Measurements from ENCODE around the gene COL28A1. TPM values are rescaled to one million over a fixed set of nuclear protein-coding genes. Genes with fewer than 3 reads are reported as not detected.
"Not testable (repeated sequence)": the region's sequence is repeated elsewhere in the genome, so short reads cannot be mapped to it uniquely, and the experiment has no call there.

The COL28A1 gene
- total RNA-seq, 3 donors from 2014 or later (not counting 1 experiment from before 2014, with no cell fraction given), result 0.28 to 0.84 (median 0.45) TPM

- peaks cover 3 to 12% of the 10 kb centered on the region in 2 donors for H3K27me3 Mint-ChIP-seq (ENCODE audit: low read depth in 2 of 2)
- TF ChIP-seq CTCF (IDR thresholded peaks at IDR 0.05), result no peak
- Histone ChIP-seq H3K9me3 (ENCODE audit: control insufficient read depth, insufficient read depth, low read length) (no peaks in the 10 kb centered on the region), H3K27me3 (ENCODE audit: control insufficient read depth, insufficient read depth, low read length) (peaks cover 2% of the 10 kb centered on the region), H3K27ac (ENCODE audit: low read length) (no peak overlapping the region), H3K4me1 (ENCODE audit: control insufficient read depth, insufficient read depth, low read length) (no peaks in the 10 kb centered on the region), H3K4me3 (ENCODE audit: low read length) (no peak overlapping the region), H3K36me3 (ENCODE audit: control insufficient read depth, insufficient read depth, low read length) (no peaks in the 10 kb centered on the region)
- H3K27ac Mint-ChIP-seq, result no peak overlapping the region
- H3K4me1 Mint-ChIP-seq, result no peaks in the 10 kb centered on the region
- ATAC-seq (no peak), DNase-seq (no peak)
- H3K36me3 Mint-ChIP-seq, result no peaks in the 10 kb centered on the region
- intact Hi-C loops (cut with micrococcal nuclease), result no loop called here
- no peak overlapping the region for H3K4me3 Mint-ChIP-seq
- H3K9me3 Mint-ChIP-seq, result no peaks in the 10 kb centered on the region
- WGBS (ENCODE audit: insufficient coverage), result no CpG with 5 or more reads among the region's 1 CpG
These were observed 59.3 kb downstream of the COL28A1 start for GRCh38 chr7:7476381-7476780.

- no peak for TF ChIP-seq CTCF (IDR thresholded peaks at IDR 0.05)
- Histone ChIP-seq H3K27ac (ENCODE audit: low read length) (no peak overlapping the region), H3K36me3 (ENCODE audit: control insufficient read depth, insufficient read depth, low read length) (no peaks in the 10 kb centered on the region), H3K27me3 (ENCODE audit: control insufficient read depth, insufficient read depth, low read length) (peaks cover 2% of the 10 kb centered on the region), H3K4me3 (ENCODE audit: low read length) (no peak overlapping the region), H3K9me3 (ENCODE audit: control insufficient read depth, insufficient read depth, low read length) (no peaks in the 10 kb centered on the region), H3K4me1 (ENCODE audit: control insufficient read depth, insufficient read depth, low read length) (no peaks in the 10 kb centered on the region)
- no peaks in the 10 kb centered on the region for H3K36me3 Mint-ChIP-seq
- DNase-seq (no peak), ATAC-seq (no peak)
- peaks cover 0 to 12% of the 10 kb centered on the region in 2 donors for H3K27me3 Mint-ChIP-seq (ENCODE audit: low read depth in 2 of 2)
- H3K9me3 Mint-ChIP-seq, result no peaks in the 10 kb centered on the region
- intact Hi-C loops (cut with micrococcal nuclease), result no loop called here
- H3K4me3 Mint-ChIP-seq, result no peak overlapping the region
- WGBS (ENCODE audit: insufficient coverage), result no CpG with 5 or more reads among the region's 2 CpGs
- no peak overlapping the region for H3K27ac Mint-ChIP-seq
- no peaks in the 10 kb centered on the region for H3K4me1 Mint-ChIP-seq
These were observed 60.1 kb downstream of the COL28A1 start for GRCh38 chr7:7475601-7476000.

GRCh38 chr7:7474436-7474835 lies 61.2 kb downstream of the COL28A1 start:
- no peaks in the 10 kb centered on the region for H3K4me1 Mint-ChIP-seq
- no peaks in the 10 kb centered on the region for H3K36me3 Mint-ChIP-seq
- no peaks in the 10 kb centered on the region for H3K27me3 ChIP-seq (ENCODE audit: control insufficient read depth, insufficient read depth, low read length)
- intact Hi-C loops (cut with micrococcal nuclease), result no loop called here
- no peak for ATAC-seq
- H3K9me3 ChIP-seq (ENCODE audit: control insufficient read depth, insufficient read depth, low read length), result no peaks in the 10 kb centered on the region
- DNase-seq, result no peak
- no peak overlapping the region for H3K27ac ChIP-seq (ENCODE audit: low read length)
- H3K4me3 ChIP-seq (ENCODE audit: low read length), result no peak overlapping the region
- no peaks in the 10 kb centered on the region for H3K4me1 ChIP-seq (ENCODE audit: control insufficient read depth, insufficient read depth, low read length)
- no peaks in the 10 kb centered on the region for H3K9me3 Mint-ChIP-seq
- no peaks in the 10 kb centered on the region for H3K36me3 ChIP-seq (ENCODE audit: control insufficient read depth, insufficient read depth, low read length)
- peaks cover 0 to 4% of the 10 kb centered on the region in 2 donors for H3K27me3 Mint-ChIP-seq (ENCODE audit: low read depth in 2 of 2)
- H3K4me3 Mint-ChIP-seq, result no peak overlapping the region
- TF ChIP-seq CTCF (IDR thresholded peaks at IDR 0.05), result no peak
- H3K27ac Mint-ChIP-seq, result no peak overlapping the region

DNA sequence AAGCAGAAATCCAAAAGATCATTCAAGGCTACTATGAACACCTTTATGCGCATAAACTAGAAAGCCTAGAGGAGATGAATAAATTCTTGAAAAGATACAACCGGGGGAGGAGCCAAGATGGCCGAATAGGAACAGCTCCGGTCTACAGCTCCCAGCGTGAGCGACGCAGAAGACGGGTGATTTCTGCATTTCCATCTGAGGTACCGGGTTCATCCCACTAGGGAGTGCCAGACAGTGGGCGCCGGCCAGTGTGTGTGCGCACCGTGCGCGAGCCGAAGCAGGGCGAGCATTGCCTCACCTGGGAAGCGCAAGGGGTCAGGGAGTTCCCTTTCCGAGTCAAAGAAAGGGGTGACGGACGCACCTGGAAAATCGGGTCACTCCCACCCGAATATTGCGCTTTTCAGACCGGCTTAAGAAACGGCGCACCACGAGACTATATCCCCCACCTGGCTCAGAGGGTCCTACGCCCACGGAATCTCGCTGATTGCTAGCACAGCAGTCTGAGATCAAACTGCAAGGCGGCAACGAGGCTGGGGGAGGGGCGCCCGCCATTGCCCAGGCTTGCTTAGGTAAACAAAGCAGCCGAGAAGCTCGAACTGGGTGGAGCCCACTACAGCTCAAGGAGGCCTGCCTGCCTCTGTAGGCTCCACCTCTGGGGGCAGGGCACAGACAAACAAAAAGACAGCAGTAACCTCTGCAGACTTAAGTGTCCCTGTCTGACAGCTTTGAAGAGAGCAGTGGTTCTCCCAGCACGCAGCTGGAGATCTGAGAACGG lies 70.5 kb downstream of the COL28A1 start:
- H3K4me3 ChIP-seq (ENCODE audit: low read length); intact Hi-C loops (cut with micrococcal nuclease): not testable (repeated sequence)
- 92% methylated on average over 24 of the region's 39 CpGs for WGBS (ENCODE audit: insufficient coverage)

More for the DNA sequence above, 70.5 kb downstream of the COL28A1 start:
- H3K27ac ChIP-seq (ENCODE audit: low read length); H3K4me1 Mint-ChIP-seq; H3K27me3 Mint-ChIP-seq (ENCODE audit: low read depth in 2 of 2); H3K36me3 Mint-ChIP-seq; H3K4me3 Mint-ChIP-seq; H3K9me3 Mint-ChIP-seq; DNase-seq; H3K36me3 ChIP-seq (ENCODE audit: control insufficient read depth, insufficient read depth, low read length); H3K9me3 ChIP-seq (ENCODE audit: control insufficient read depth, insufficient read depth, low read length); ATAC-seq; H3K27ac Mint-ChIP-seq; H3K4me1 ChIP-seq (ENCODE audit: control insufficient read depth, insufficient read depth, low read length); H3K27me3 ChIP-seq (ENCODE audit: control insufficient read depth, insufficient read depth, low read length): not testable (repeated sequence)

Data from natural killer cell (primary cell).